ENCODE measurements around the gene GHDC.

Gene GHDC

GRCh38 chr17:42202696-42203095, 8.4 kb upstream of the GHDC start:
- TF ChIP-seq CTCF (IDR thresholded peaks at IDR 0.05; ENCODE audit: extremely low read depth, insufficient read depth, missing control alignments) = no peak
- in situ Hi-C loops (cut with MboI; ENCODE audit: low pct_unique_long_range_greater_than_20kb, low sequenced_read_pairs, unreplicated experiment) = no loop called here
- DNase-seq (ENCODE audit: low spot score) = no peak

- no peak for DNase-seq (ENCODE audit: low spot score)
- in situ Hi-C loops (cut with MboI; ENCODE audit: low pct_unique_long_range_greater_than_20kb, low sequenced_read_pairs, unreplicated experiment) = no loop called here
- TF ChIP-seq CTCF (IDR thresholded peaks at IDR 0.05; ENCODE audit: extremely low read depth, insufficient read depth, missing control alignments) = no peak
Measured at GRCh38 chr17:42202159-42202558, 7.9 kb upstream of the GHDC start.

- in situ Hi-C loops (cut with MboI; ENCODE audit: low pct_unique_long_range_greater_than_20kb, low sequenced_read_pairs, unreplicated experiment) = no loop called here
- no peak for TF ChIP-seq CTCF (IDR thresholded peaks at IDR 0.05; ENCODE audit: extremely low read depth, insufficient read depth, missing control alignments)
- DNase-seq (ENCODE audit: low spot score) = no peak
Measured at GRCh38 chr17:42201458-42201772, 7.1 kb upstream of the GHDC start.

DNA sequence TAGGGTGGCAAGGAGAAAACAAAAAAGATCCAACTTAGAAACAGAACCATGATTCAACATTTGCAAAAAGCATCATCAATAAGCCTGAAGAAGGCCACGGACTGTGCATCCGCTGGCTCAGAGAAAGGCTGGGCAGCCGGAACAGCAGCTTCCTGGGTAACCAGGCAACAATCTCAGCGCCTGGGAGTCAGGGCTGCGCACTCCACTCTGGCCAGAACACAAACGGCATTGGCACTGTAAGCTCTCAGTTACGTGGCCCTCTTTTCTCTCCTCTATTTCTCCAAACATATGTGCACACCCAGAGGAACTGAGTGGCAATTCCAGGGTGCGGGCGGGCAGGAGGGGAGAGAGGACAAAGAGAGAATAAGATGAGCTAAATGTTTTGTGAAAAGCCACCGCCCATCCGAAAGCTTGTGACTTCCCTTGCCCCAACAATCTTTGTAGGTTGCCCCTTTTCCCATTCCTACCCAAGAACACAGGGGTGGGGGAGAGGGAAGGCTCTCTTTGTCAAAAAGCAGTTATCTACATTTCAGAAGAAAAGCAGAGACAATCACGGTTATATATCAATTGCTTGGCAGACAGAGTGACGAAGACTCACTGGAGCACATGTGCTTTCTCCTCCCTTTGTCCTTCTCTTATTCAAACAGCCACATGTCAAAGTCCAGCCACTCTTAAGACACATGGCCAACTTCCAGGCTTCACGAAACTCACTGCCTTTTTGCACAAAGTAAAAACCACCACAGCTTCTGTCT, 6.6 kb upstream of the GHDC start:
- TF ChIP-seq CTCF (IDR thresholded peaks at IDR 0.05; ENCODE audit: extremely low read depth, insufficient read depth, missing control alignments) = no peak
- DNase-seq (ENCODE audit: low spot score) = no peak
- in situ Hi-C loops (cut with MboI; ENCODE audit: low pct_unique_long_range_greater_than_20kb, low sequenced_read_pairs, unreplicated experiment) = no loop called here

GRCh38 chr17:42199416-42200011, 5.2 kb upstream of the GHDC start:
- in situ Hi-C loops (cut with MboI; ENCODE audit: low pct_unique_long_range_greater_than_20kb, low sequenced_read_pairs, unreplicated experiment) = no loop called here
- DNase-seq (ENCODE audit: low spot score) = no peak
- TF ChIP-seq CTCF (IDR thresholded peaks at IDR 0.05; ENCODE audit: extremely low read depth, insufficient read depth, missing control alignments) = no peak

- DNase-seq (ENCODE audit: low spot score) = no peak
- in situ Hi-C loops (cut with MboI; ENCODE audit: low pct_unique_long_range_greater_than_20kb, low sequenced_read_pairs, unreplicated experiment) = no loop called here
- TF ChIP-seq CTCF (IDR thresholded peaks at IDR 0.05; ENCODE audit: extremely low read depth, insufficient read depth, missing control alignments) = no peak
Measured at GRCh38 chr17:42198897-42199296, 4.6 kb upstream of the GHDC start.

All from GM13977 (cell line).